GM12878 (cell line): ENCODE results near the gene PPP3CA.

Experiments used
- BHLHE40 ChIP-seq, 2 experiments: fragments of 450-650 bp in 1 of 2; IDR thresholded peaks; 2 replicates each; pipeline ENCODE4 v1.6.1; 2011 to 2017; ENCODE audit warnings: low read depth in 2 of 2, borderline replicate concordance in 1 of 2, improper control_type of control experiment in 1 of 2, low read length in 1 of 2, mild to moderate bottlenecking in 1 of 2
- CTCF ChIP-seq, 3 experiments: IDR thresholded peaks in 2 of 3; conservative IDR thresholded peaks in 1 of 3; 2 replicates each; pipeline ENCODE4 v1.5.1; 2011; ENCODE audit warnings: low read depth in 3 of 3, low read length in 3 of 3, mild to moderate bottlenecking in 3 of 3, control low read depth in 2 of 3, moderate library complexity in 2 of 3, inconsistent platforms in 1 of 3, mixed read lengths in 1 of 3; ENCODE audit not compliant: control insufficient read depth in 2 of 3, insufficient read depth in 1 of 3; ENCODE audit errors: extremely low read depth in 1 of 3
- DPF2 ChIP-seq: fragments of 450-650 bp; IDR thresholded peaks from 2 replicates; pipeline ENCODE4 v1.6.1; 2017; ENCODE audit warnings: mild to moderate bottlenecking
- POLR2AphosphoS2 ChIP-seq: IDR thresholded peaks from 2 replicates; pipeline ENCODE4 v1.6.1; 2011; ENCODE audit warnings: low read depth, mild to moderate bottlenecking, low read length, improper control_type of control experiment, moderate library complexity
- SREBF2 ChIP-seq: IDR thresholded peaks from 2 replicates; pipeline ENCODE4 v1.6.1; 2012; ENCODE audit warnings: mild to moderate bottlenecking, low read length
- TCF12 ChIP-seq: IDR thresholded peaks from 2 replicates; pipeline ENCODE4 v1.6.1; 2011; ENCODE audit warnings: low read depth, mild to moderate bottlenecking, low read length

GRCh38 chr4:101282076-101282844 lies 65.1 kb downstream of the PPP3CA start:
- TF ChIP-seq POLR2AphosphoS2 (no peak), TCF12 (no peak), SREBF2 (no peak), CTCF (IDR thresholded peaks at IDR 0.05 in 2 of 3, conservative IDR thresholded peaks at IDR 0.05 in 1 of 3; ENCODE audit: control insufficient read depth in 2 of 3, extremely low read depth in 1 of 3, insufficient read depth in 1 of 3, low read depth in 3 of 3, low read length in 3 of 3) (no peak), DPF2 (no peak), BHLHE40 (IDR thresholded peaks at IDR 0.05; ENCODE audit: borderline replicate concordance in 1 of 2, low read depth in 2 of 2, low read length in 1 of 2) (no peak)
